Hepatocyte (in vitro differentiated cells): ENCODE results near the gene CLCA4. TPM values are rescaled to one million over a fixed set of nuclear protein-coding genes. Genes with fewer than 3 reads are reported as not detected.

Experiments used
- DNase-seq: peaks from one replicate; pipeline ENCODE4 v3.0.0-alpha.2; 2016; ENCODE audit warnings: low spot score
- H2AFZ ChIP-seq: fragments of 200-600 bp; sonication (generic); 2 replicates; pipeline ENCODE4 v1.6.0; 2016; ENCODE audit warnings: antibody characterized with exemption, mild to moderate bottlenecking
- H3K27ac ChIP-seq: fragments of 200-600 bp; sonication (generic); 2 replicates; pipeline ENCODE4 v1.5.1; 2016; ENCODE audit warnings: mild to moderate bottlenecking
- H3K27me3 ChIP-seq: fragments of 200-600 bp; sonication (generic); 2 replicates; pipeline ENCODE4 v1.6.1; 2016
- H3K36me3 ChIP-seq: fragments of 200-600 bp; sonication (generic); replicated peaks from 2 replicates; pipeline ENCODE4 v1.5.1; 2016; ENCODE audit warnings: low read depth; ENCODE audit not compliant: insufficient read depth
- H3K4me1 ChIP-seq: fragments of 200-600 bp; sonication (generic); 2 replicates; pipeline ENCODE4 v1.5.1; 2016; ENCODE audit warnings: mild to moderate bottlenecking, moderate library complexity; ENCODE audit not compliant: insufficient read depth
- H3K4me2 ChIP-seq: fragments of 200-600 bp; sonication (generic); 2 replicates; pipeline ENCODE4 v1.6.0; 2016
- H3K4me3 ChIP-seq: fragments of 200-600 bp; sonication (generic); 2 replicates; pipeline ENCODE4 v1.5.1; 2016; ENCODE audit warnings: mild to moderate bottlenecking
- H3K79me2 ChIP-seq: fragments of 200-600 bp; sonication (generic); 2 replicates; pipeline ENCODE4 v1.6.0; 2017; ENCODE audit warnings: mild to moderate bottlenecking
- H3K9me2 ChIP-seq: fragments of 200-600 bp; sonication (generic); replicated peaks from 2 replicates; pipeline ENCODE4 v1.6.0; 2017; ENCODE audit warnings: mild to moderate bottlenecking; ENCODE audit not compliant: insufficient read depth
- H3K9me3 ChIP-seq: fragments of 200-600 bp; sonication (generic); 2 replicates; pipeline ENCODE4 v1.5.1; 2016; ENCODE audit warnings: low read depth, mild to moderate bottlenecking
- H4K20me1 ChIP-seq: fragments of 200-600 bp; sonication (generic); 2 replicates; pipeline ENCODE4 v1.6.0; 2016; ENCODE audit warnings: mild to moderate bottlenecking; ENCODE audit not compliant: insufficient read depth, poor library complexity, severe bottlenecking
- EZH2 ChIP-seq: fragments of 200-600 bp; sonication (generic); IDR thresholded peaks from 2 replicates; pipeline ENCODE4 v1.6.1; 2016; ENCODE audit warnings: antibody characterized with exemption, mild to moderate bottlenecking, borderline replicate concordance
- EZH2phosphoT487 ChIP-seq: fragments of 200-600 bp; sonication (generic); IDR thresholded peaks from one replicate; pipeline ENCODE4 v1.6.1; 2018; ENCODE audit warnings: antibody characterized with exemption, mild to moderate bottlenecking, low read depth, moderate library complexity; ENCODE audit not compliant: unreplicated experiment, severe bottlenecking
- WGBS: methylation state at CpG from one replicate; pipeline ENCODE4 v1.1.6; 2016; ENCODE audit warnings: low lambda C conversion rate; ENCODE audit errors: missing lambda C conversion rate; 5-methylcytosine and 5-hydroxymethylcytosine counted together
- polyA plus RNA-seq: library from polyadenylated mRNA; unstranded; fragments of >200 nt; fragmentation: Nextera tagmentation; extraction: Ambion mirVana; gene quantifications from 2 replicates; pipeline ENCODE4 v1.2.1, GENCODE V29; 2016
- total RNA-seq: library from RNA; depleted of rRNA; stranded (reverse); fragments of >200 nt; gene quantifications from 2 replicates; pipeline ENCODE4 v1.2.3, GENCODE V29; 2014
- TF ChIP-seq, protein P1 (sequence below): fragments of 200-600 bp; sonication (generic); IDR thresholded peaks from 2 replicates; pipeline ENCODE4 v1.5.1; 2016; ENCODE audit warnings: antibody characterized with exemption, mild to moderate bottlenecking; ENCODE audit not compliant: poor library complexity

Gene CLCA4
- total and polyA plus RNA-seq, 2 experiments from 2014 or later, result 0.07 to 0.22 TPM

DNA sequence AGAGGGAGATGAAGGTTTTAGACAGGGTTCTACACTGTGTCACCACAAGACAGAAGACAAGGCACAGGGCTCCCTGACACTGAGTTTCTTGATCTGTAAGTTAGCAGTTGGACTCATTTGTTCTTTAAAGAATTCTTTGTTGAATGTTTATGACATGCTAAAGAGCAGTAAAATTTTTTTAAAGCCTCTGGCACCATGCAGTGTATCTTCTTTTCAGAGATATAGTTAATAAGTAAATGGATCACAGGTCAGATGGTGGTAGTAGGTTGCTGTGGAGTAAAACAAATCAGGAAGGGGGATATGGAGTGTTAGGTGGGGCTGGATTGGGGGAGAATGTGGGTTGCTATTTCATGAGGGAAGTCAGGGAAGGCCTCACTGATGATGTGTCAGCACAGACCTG, 2.0 kb downstream of the CLCA4 start:
- Histone ChIP-seq H3K27me3 (no peaks in the 10 kb centered on the region), H3K4me1 (no peaks in the 10 kb centered on the region), H3K4me3 (no peak overlapping the region), H3K4me2 (no peak overlapping the region), H4K20me1 (no peaks in the 10 kb centered on the region), H2AFZ (no peak overlapping the region), H3K27ac (peak overlapping the region; percentile 19), H3K79me2 (no peaks in the 10 kb centered on the region), H3K9me3 (no peaks in the 10 kb centered on the region), H3K9me2 (no peaks in the 10 kb centered on the region), H3K36me3 (no peaks in the 10 kb centered on the region)
- DNase-seq, result no peak
- TF ChIP-seq EZH2phosphoT487, result no peak
- TF ChIP-seq, protein P1, sequence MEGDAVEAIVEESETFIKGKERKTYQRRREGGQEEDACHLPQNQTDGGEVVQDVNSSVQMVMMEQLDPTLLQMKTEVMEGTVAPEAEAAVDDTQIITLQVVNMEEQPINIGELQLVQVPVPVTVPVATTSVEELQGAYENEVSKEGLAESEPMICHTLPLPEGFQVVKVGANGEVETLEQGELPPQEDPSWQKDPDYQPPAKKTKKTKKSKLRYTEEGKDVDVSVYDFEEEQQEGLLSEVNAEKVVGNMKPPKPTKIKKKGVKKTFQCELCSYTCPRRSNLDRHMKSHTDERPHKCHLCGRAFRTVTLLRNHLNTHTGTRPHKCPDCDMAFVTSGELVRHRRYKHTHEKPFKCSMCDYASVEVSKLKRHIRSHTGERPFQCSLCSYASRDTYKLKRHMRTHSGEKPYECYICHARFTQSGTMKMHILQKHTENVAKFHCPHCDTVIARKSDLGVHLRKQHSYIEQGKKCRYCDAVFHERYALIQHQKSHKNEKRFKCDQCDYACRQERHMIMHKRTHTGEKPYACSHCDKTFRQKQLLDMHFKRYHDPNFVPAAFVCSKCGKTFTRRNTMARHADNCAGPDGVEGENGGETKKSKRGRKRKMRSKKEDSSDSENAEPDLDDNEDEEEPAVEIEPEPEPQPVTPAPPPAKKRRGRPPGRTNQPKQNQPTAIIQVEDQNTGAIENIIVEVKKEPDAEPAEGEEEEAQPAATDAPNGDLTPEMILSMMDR, result no peak
- TF ChIP-seq EZH2, result no peak

DNA sequence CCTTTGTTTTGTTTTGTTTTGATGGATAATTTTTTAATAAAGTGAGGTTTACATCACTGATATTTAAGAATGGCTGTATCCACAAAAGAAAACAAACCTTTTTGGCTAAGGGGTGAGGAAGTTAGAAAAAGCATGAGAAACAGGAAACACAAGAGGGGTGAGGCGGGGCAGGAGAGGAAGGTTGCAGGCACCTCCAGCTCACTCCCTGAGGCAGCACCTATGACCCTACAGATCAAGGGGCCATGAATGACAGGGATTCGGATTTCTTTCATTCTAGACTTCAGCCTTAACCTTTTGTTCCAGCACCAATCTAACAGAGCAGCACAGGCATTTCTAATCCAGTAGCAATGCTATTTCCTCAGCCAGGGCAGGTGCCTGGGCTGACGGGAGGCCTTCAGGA, 4.4 kb downstream of the CLCA4 start:
- Histone ChIP-seq H3K79me2 (no peaks in the 10 kb centered on the region), H3K4me3 (no peak overlapping the region), H3K4me2 (no peak overlapping the region), H2AFZ (no peak overlapping the region), H3K9me3 (no peaks in the 10 kb centered on the region), H3K27ac (no peak overlapping the region), H4K20me1 (no peaks in the 10 kb centered on the region), H3K36me3 (no peaks in the 10 kb centered on the region), H3K4me1 (no peaks in the 10 kb centered on the region), H3K9me2 (no peaks in the 10 kb centered on the region), H3K27me3 (no peaks in the 10 kb centered on the region)
- 90% methylated on average over 3 of the region's 3 CpGs for WGBS
- TF ChIP-seq EZH2, result no peak
- TF ChIP-seq, protein P1, result no peak
- no peak for DNase-seq

DNA sequence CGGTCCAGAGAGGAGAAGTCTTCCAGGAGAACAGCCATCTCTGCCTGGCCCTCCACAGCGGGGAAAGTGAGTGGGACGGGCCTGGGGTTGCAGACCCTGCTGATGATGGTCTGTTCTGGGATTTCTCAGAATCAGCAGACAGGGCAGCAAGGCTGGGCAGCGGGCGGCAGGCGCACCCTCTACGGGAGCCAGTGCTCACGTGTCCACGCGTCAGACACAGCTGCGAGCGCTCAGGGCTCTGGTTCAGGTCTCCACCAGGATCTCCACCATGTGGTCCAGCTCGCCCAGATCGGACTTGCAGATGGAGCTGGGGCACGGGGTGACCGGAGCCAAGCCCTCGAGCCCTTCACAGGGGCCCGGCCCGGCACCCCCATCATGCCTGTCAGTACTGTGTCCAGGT, 5.5 kb downstream of the CLCA4 start:
- Histone ChIP-seq H3K9me3 (no peaks in the 10 kb centered on the region), H3K9me2 (no peaks in the 10 kb centered on the region), H3K4me2 (no peak overlapping the region), H3K27ac (no peak overlapping the region), H3K36me3 (no peaks in the 10 kb centered on the region), H3K4me3 (no peak overlapping the region), H3K27me3 (no peaks in the 10 kb centered on the region), H3K79me2 (no peaks in the 10 kb centered on the region), H3K4me1 (no peaks in the 10 kb centered on the region), H4K20me1 (no peaks in the 10 kb centered on the region), H2AFZ (no peak overlapping the region)
- WGBS, result 98% methylated on average over 19 of the region's 19 CpGs
- no peak for DNase-seq
- TF ChIP-seq, protein P1, result no peak
- TF ChIP-seq EZH2phosphoT487, result no peak
- TF ChIP-seq EZH2, result no peak

DNA sequence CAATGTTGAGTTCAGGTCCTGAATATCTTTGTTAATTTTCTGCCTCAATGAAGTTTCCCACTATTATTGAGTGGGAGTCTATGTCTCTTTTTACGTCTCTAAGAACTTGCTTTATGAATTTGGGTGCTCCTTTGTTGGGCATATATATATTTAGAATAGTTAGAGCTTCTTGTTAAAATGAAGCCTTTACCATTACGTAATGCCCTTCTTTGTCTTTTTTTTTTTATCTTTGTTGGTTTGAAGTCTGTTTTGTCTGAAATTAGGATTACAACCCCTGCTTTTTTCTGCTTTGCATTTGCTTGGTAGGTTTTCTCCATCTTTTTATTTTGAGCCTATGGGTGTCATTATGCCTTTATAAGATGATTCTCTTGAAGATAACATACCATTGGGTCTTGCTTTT, 10.9 kb downstream of the CLCA4 start:
- 89% methylated on average over 2 of the region's 2 CpGs for WGBS
- H3K4me3 ChIP-seq, result no peak overlapping the region

More for the DNA sequence above, 10.9 kb downstream of the CLCA4 start:
- Histone ChIP-seq H3K27ac (no peak overlapping the region), H3K9me3 (no peaks in the 10 kb centered on the region), H3K36me3 (no peaks in the 10 kb centered on the region), H3K9me2 (no peaks in the 10 kb centered on the region), H3K79me2 (no peaks in the 10 kb centered on the region), H4K20me1 (no peaks in the 10 kb centered on the region), H2AFZ (no peak overlapping the region), H3K4me1 (no peaks in the 10 kb centered on the region), H3K4me2 (no peak overlapping the region), H3K27me3 (peaks cover 5% of the 10 kb centered on the region)
- TF ChIP-seq, protein P1, result no peak
- no peak for TF ChIP-seq EZH2
- no peak for TF ChIP-seq EZH2phosphoT487
- DNase-seq, result no peak
